K562 (cell line): ENCODE results near the gene CRLF1. TPM values are rescaled to one million over a fixed set of nuclear protein-coding genes. Genes with fewer than 3 reads are reported as not detected.

ENCODE experiments used
- ATAC-seq: fragments of 200-7000 bp; cut with Tn5 transposase; 3 replicates; pipeline ENCODE4 v1.9.1; 2020; ENCODE audit warnings: moderate library complexity
- BruUV-seq: library from RNA; stranded (reverse); fragments of 400-500 nt; replicated peaks from 2 replicates; lab custom pipeline; 2021; lab: Mats Ljungman, UMichigan
- CTCF ChIA-PET: fragments of 300-600 bp; formaldehyde crosslinking; extraction: SDS; loops from one replicate; lab custom pipeline; 2021; ENCODE audit warnings: low intra/inter-chr PET ratio; lab: Yijun Ruan, JAX
- POLR2A ChIA-PET: fragments of 300-600, 350-650 bp; sonication (Branson Sonifier 250); formaldehyde crosslinking; extraction: SDS; loops from one replicate; lab custom pipeline; 2021; ENCODE audit warnings: antibody characterized with exemption, inconsistent platforms; lab: Yijun Ruan, JAX
- DNase-seq, 4 experiments: peaks; one replicate each; pipeline versions ENCODE4 v3.0.0 to v3.0.0-alpha.2; 2011 to 2018; ENCODE audit warnings: low spot score in 3 of 4, mixed read lengths in 3 of 4; ENCODE audit errors: extremely low read depth in 1 of 4
- FAIRE-seq: peaks from 2 replicates; lab custom pipeline; 2011; peaks lifted over from hg19 to GRCh38; lab: Jason Lieb, UNC
- H2AFZ ChIP-seq: 2 replicates; pipeline ENCODE4 v1.6.0; 2011; ENCODE audit warnings: low read depth, low read length, control low read depth, inconsistent platforms
- H3K27ac ChIP-seq: fragments of 200-600 bp; 3 replicates; pipeline ENCODE4 v1.8.0; 2011; ENCODE audit warnings: low read depth, mild to moderate bottlenecking, control low read depth, inconsistent platforms, low read length, moderate library complexity, mixed read lengths; ENCODE audit errors: extremely low read depth
- H3K27me3 ChIP-seq, 2 experiments: fragments of 300-600 bp in 1 of 2; 2 replicates in 1 of 2; 3 replicates in 1 of 2; pipeline versions ENCODE4 v1.6.0 to v1.8.0; 2011; ENCODE audit warnings: inconsistent platforms in 2 of 2, low read length in 2 of 2, mild to moderate bottlenecking in 1 of 2, mixed read lengths in 1 of 2, moderate library complexity in 1 of 2; ENCODE audit not compliant: control insufficient read depth in 2 of 2, insufficient read depth in 2 of 2
- H3K36me3 ChIP-seq: fragments of 300-600 bp; 3 replicates; pipeline ENCODE4 v1.8.0; 2011; ENCODE audit warnings: mild to moderate bottlenecking, low read length, inconsistent platforms; ENCODE audit not compliant: control insufficient read depth, insufficient read depth
- H3K4me1 ChIP-seq, 2 experiments: fragments of 200-600 bp in 1 of 2; replicated peaks in 1 of 2; 2 replicates in 1 of 2; 3 replicates in 1 of 2; pipeline versions ENCODE4 v1.5.1 to v1.8.0; 2011; ENCODE audit warnings: inconsistent platforms in 2 of 2, low read length in 2 of 2, mild to moderate bottlenecking in 1 of 2, mixed read lengths in 1 of 2, moderate library complexity in 1 of 2; ENCODE audit not compliant: control insufficient read depth in 2 of 2, insufficient read depth in 2 of 2
- H3K4me2 ChIP-seq: 2 replicates; pipeline ENCODE4 v1.6.1; 2011; ENCODE audit warnings: low read length, control low read depth, inconsistent platforms, mixed read lengths; ENCODE audit not compliant: insufficient read depth
- H3K4me3 ChIP-seq: fragments of 200-600 bp; sonication (generic), shearing (Covaris generic); 2 replicates; pipeline ENCODE4 v1.5.1; 2016; ENCODE audit warnings: control low read depth, inconsistent platforms
- H3K79me2 ChIP-seq: fragments of 200-600 bp; 3 replicates; pipeline ENCODE4 v1.8.0; 2011; ENCODE audit warnings: low read length, inconsistent platforms; ENCODE audit not compliant: control insufficient read depth, insufficient read depth
- H3K9ac ChIP-seq, 2 experiments: 2 replicates each; pipeline versions ENCODE4 v1.6.0 to v1.6.1; 2011; ENCODE audit warnings: low read depth in 2 of 2, low read length in 2 of 2, control low read depth in 1 of 2, inconsistent platforms in 1 of 2, mild to moderate bottlenecking in 1 of 2, mixed read lengths in 1 of 2; ENCODE audit not compliant: insufficient read depth in 1 of 2
- H3K9me1 ChIP-seq: one replicate; pipeline ENCODE4 v1.6.0; 2011; ENCODE audit warnings: inconsistent platforms, mild to moderate bottlenecking, low read length, moderate library complexity; ENCODE audit not compliant: control insufficient read depth, insufficient read depth
- H3K9me3 ChIP-seq: replicated peaks from 2 replicates; pipeline ENCODE4 v1.5.1; 2011; ENCODE audit warnings: low read depth, low read length, inconsistent platforms; ENCODE audit not compliant: control insufficient read depth, insufficient read depth
- H4K20me1 ChIP-seq: replicated peaks from 2 replicates; pipeline ENCODE4 v1.6.1; 2011; ENCODE audit warnings: low read length, inconsistent platforms, mixed read lengths; ENCODE audit not compliant: control insufficient read depth, insufficient read depth
- EGR1 ChIP-seq: fragments of 450-650 bp; conservative IDR thresholded peaks from 2 replicates; pipeline ENCODE4 v1.6.1; 2017; ENCODE audit warnings: mild to moderate bottlenecking
- MEIS2 ChIP-seq: fragments of 450-650 bp; IDR thresholded peaks from 2 replicates; pipeline ENCODE4 v1.6.1; 2014; ENCODE audit warnings: mild to moderate bottlenecking; ENCODE audit not compliant: partially characterized antibody
- POLR2G ChIP-seq: fragments of 200-400 bp; formaldehyde crosslinking; IDR thresholded peaks from 2 replicates; pipeline ENCODE4 v1.6.1; 2017; ENCODE audit warnings: low read depth, mild to moderate bottlenecking, antibody characterized with exemption, low read length, moderate library complexity
- SRSF1 ChIP-seq: fragments of 200-400 bp; formaldehyde crosslinking; IDR thresholded peaks from 2 replicates; pipeline ENCODE4 v1.6.1; 2017; ENCODE audit warnings: mild to moderate bottlenecking, low read depth, low read length, moderate library complexity
- STAT5A ChIP-seq: IDR thresholded peaks from 2 replicates; pipeline ENCODE4 v1.6.1; 2012; ENCODE audit warnings: low read length, inconsistent platforms, borderline replicate concordance
- ZBTB17 ChIP-seq: fragments of 450-650 bp; formaldehyde crosslinking; IDR thresholded peaks from 2 replicates; pipeline ENCODE4 v1.4.0; 2020; ENCODE audit warnings: mild to moderate bottlenecking
- ZC3H4 ChIP-seq: sonication (generic); formaldehyde crosslinking; IDR thresholded peaks from 2 replicates; pipeline ENCODE4 v1.9.0; 2021; ENCODE audit warnings: missing genetic modification reagents, borderline replicate concordance
- ZNF707 ChIP-seq: fragments of 250-450 bp; sonication (Bioruptor Pico); conservative IDR thresholded peaks from 2 replicates; pipeline ENCODE4 v1.8.0; 2022; ENCODE audit warnings: inconsistent platforms, mild to moderate bottlenecking, moderate library complexity
- WGBS: fragments of 100-300 bp; shearing (Covaris generic); methylation state at CpG from one replicate; pipeline ENCODE4 v1.1.6; 2016; ENCODE audit warnings: low coverage, mixed read lengths; ENCODE audit not compliant: insufficient coverage; ENCODE audit errors: missing lambda C conversion rate; 5-methylcytosine and 5-hydroxymethylcytosine counted together
- in situ Hi-C: fragments of 300-500 bp; cut with MboI; formaldehyde crosslinking; loops from 4 replicates; pipeline ENCODE4 v1.15.0; 2018; ENCODE audit warnings: inconsistent platforms, mixed read lengths
- intact Hi-C: fragments of 100-400 bp; cut with micrococcal nuclease; formaldehyde crosslinking; loops from 2 replicates; pipeline ENCODE4 v1.14.2; 2022
- polyA plus RNA-seq, 8 experiments: library from polyadenylated mRNA; depleted of rRNA in 4 of 8; stranded (reverse) in 5 of 8; unstranded in 3 of 8; fragments of >200 nt; fragmentation: Nextera tagmentation in 2 of 8; fragmentation: Illumina TruSeq in 1 of 8; extraction: Ambion mirVana in 2 of 8; extraction: Trizol in 1 of 8; gene quantifications; 2 replicates each; pipeline versions ENCODE4 v1.2.1 to v1.2.3, GENCODE V29; 2011 to 2014; ENCODE audit warnings: inconsistent platforms in 1 of 8, missing spikeins in 1 of 8
- total RNA-seq, 7 experiments: library from RNA; depleted of rRNA in 6 of 7; stranded (reverse); fragments of >200 nt in 6 of 7; fragmentation: Illumina TruSeq in 2 of 7; extraction: Trizol in 2 of 7; gene quantifications; 2 replicates each; pipeline versions ENCODE4 v1.2.1 to v1.2.3, GENCODE V29; 2011 to 2021; ENCODE audit warnings: low replicate concordance in 1 of 7
- TF ChIP-seq, protein P1 (sequence below): sonication (generic); formaldehyde crosslinking; IDR thresholded peaks from 2 replicates; pipeline ENCODE4 v1.5.0; 2020; ENCODE audit warnings: missing genetic modification reagents
- TF ChIP-seq, protein P2 (sequence below): fragments of 450-650 bp; conservative IDR thresholded peaks from 2 replicates; pipeline ENCODE4 v1.6.1; 2016; ENCODE audit warnings: missing genetic modification characterization, low read depth, mild to moderate bottlenecking, control low read depth, missing compliant biosample characterization
- TF ChIP-seq, protein P3 (sequence below): fragments of 450-650 bp; IDR thresholded peaks from 2 replicates; pipeline ENCODE4 v1.6.1; 2017; ENCODE audit warnings: mild to moderate bottlenecking, moderate library complexity

Gene CRLF1
- total and polyA plus RNA-seq, 9 of the 15 experiments (the other 6 are each of a cell fraction or from before 2014, with no cell fraction given): 0.85 to 3.6 (median 1.7) TPM

- Histone ChIP-seq H3K4me3 (no peak overlapping the region), H3K36me3 (peaks cover 2% of the 10 kb centered on the region; the same call in 1 of the 3 replicates), H3K4me2 (no peak overlapping the region), H3K79me2 (peaks cover 5% of the 10 kb centered on the region; the same call in 2 of the 3 replicates), H3K27me3 (no peaks in the 10 kb centered on the region), H3K4me1 (peaks cover 6 to 43% of the 10 kb centered on the region in 2 experiments; a peak in 3 of 5 replicates), H3K9me1 (peaks cover 8% of the 10 kb centered on the region), H3K9ac (peak overlapping the region in 1 of 2 experiments; percentile 8; a peak in 1 of 4 replicates), H3K9me3 (no peaks in the 10 kb centered on the region), H2AFZ (no peak overlapping the region), H4K20me1 (peaks cover 38% of the 10 kb centered on the region), H3K27ac (no peak overlapping the region)
- TF ChIP-seq POLR2G (0 out of 2 replicates have a peak, but pooled peaks have one; percentile 25), EGR1 (peak; percentile 35; the same call in 1 of the 2 replicates), ZBTB17 (CRISPR knock-in tag) (no peak)
- 53% methylated on average over 27 of the region's 34 CpGs for WGBS
- ATAC-seq (peak; percentile 29; the same call in 1 of the 3 replicates), FAIRE-seq (no peak), DNase-seq (peak in 3 of 4 experiments; percentile 27 to 62 (median 62))
- intact Hi-C loops (no loop called here), in situ Hi-C loops (no loop called here)
- POLR2A ChIA-PET: no interaction called here
- BruUV-seq: no TSS peak
- CTCF ChIA-PET: no interaction called here
Observed at GRCh38 chr19:18650468-18651041, 44.0 kb upstream of the CRLF1 start.

DNA sequence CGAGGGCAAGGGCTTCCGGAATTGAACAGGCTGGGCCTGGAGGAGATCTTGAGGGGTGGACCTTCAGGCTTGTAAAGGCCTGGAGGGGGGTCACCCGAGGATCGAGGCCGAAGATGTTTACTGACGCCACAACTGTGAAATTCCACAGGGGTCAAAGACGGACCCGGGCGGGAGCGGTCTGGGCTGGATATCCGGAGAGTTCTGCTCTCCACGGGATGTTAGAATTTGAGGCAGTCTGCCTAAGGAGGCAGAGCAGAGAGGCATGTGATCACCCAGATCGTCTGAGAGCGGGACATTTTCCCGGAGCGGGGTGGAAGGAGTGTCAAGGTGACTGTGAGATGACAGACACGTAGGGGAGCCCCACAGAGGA lies 43.4 kb upstream of the CRLF1 start:
- peaks cover 2% of the 10 kb centered on the region; the same call in 1 of the 3 replicates for H3K36me3 ChIP-seq
- H3K27ac ChIP-seq: no peak overlapping the region
- no peaks in the 10 kb centered on the region for H3K9me3 ChIP-seq
- H4K20me1 ChIP-seq: peaks cover 36% of the 10 kb centered on the region
- peak overlapping the region in 1 of 2 experiments; percentile 42; a peak in 2 of 4 replicates for H3K9ac ChIP-seq
- no peak for FAIRE-seq
- H2AFZ ChIP-seq: no peak overlapping the region
- WGBS: 77% methylated on average over 17 of the region's 17 CpGs
- CTCF ChIA-PET: no interaction called here
- intact Hi-C loops (no loop called here), in situ Hi-C loops (no loop called here)
- no peak for DNase-seq
- H3K9me1 ChIP-seq: peaks cover 8% of the 10 kb centered on the region
- no peak overlapping the region for H3K4me3 ChIP-seq
- ATAC-seq: no peak
- no peak overlapping the region for H3K4me2 ChIP-seq
- H3K79me2 ChIP-seq: peaks cover 5% of the 10 kb centered on the region; the same call in 2 of the 3 replicates
- BruUV-seq: no TSS peak
- H3K27me3 ChIP-seq: no peaks in the 10 kb centered on the region
- H3K4me1 ChIP-seq: peaks cover 6 to 47% of the 10 kb centered on the region in 2 experiments; a peak in 3 of 5 replicates
- POLR2A ChIA-PET: interaction anchor here (0.7 kb wide), 1 partner anchor 321 kb away, joined by 3 read pairs; no protein-coding TSS in a partner anchor
- TF ChIP-seq ZC3H4 (CRISPR knock-in tag) (no peak), ZNF707 (CRISPR knock-in tag) (no peak), STAT5A (no peak), SRSF1 (no peak), MEIS2 (no peak)
- TF ChIP-seq, protein P1, sequence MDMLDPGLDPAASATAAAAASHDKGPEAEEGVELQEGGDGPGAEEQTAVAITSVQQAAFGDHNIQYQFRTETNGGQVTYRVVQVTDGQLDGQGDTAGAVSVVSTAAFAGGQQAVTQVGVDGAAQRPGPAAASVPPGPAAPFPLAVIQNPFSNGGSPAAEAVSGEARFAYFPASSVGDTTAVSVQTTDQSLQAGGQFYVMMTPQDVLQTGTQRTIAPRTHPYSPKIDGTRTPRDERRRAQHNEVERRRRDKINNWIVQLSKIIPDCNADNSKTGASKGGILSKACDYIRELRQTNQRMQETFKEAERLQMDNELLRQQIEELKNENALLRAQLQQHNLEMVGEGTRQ: no peak
- TF ChIP-seq, protein P2, sequence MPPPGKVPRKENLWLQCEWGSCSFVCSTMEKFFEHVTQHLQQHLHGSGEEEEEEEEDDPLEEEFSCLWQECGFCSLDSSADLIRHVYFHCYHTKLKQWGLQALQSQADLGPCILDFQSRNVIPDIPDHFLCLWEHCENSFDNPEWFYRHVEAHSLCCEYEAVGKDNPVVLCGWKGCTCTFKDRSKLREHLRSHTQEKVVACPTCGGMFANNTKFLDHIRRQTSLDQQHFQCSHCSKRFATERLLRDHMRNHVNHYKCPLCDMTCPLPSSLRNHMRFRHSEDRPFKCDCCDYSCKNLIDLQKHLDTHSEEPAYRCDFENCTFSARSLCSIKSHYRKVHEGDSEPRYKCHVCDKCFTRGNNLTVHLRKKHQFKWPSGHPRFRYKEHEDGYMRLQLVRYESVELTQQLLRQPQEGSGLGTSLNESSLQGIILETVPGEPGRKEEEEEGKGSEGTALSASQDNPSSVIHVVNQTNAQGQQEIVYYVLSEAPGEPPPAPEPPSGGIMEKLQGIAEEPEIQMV: no peak
- TF ChIP-seq, protein P3, sequence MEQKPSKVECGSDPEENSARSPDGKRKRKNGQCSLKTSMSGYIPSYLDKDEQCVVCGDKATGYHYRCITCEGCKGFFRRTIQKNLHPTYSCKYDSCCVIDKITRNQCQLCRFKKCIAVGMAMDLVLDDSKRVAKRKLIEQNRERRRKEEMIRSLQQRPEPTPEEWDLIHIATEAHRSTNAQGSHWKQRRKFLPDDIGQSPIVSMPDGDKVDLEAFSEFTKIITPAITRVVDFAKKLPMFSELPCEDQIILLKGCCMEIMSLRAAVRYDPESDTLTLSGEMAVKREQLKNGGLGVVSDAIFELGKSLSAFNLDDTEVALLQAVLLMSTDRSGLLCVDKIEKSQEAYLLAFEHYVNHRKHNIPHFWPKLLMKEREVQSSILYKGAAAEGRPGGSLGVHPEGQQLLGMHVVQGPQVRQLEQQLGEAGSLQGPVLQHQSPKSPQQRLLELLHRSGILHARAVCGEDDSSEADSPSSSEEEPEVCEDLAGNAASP: no peak
